Neural progenitor cell (in vitro differentiated cells): ENCODE results near the gene UNC119B. TPM values are rescaled to one million over a fixed set of nuclear protein-coding genes. Genes with fewer than 3 reads are reported as not detected.
A peak's percentile ranks its signal among the peaks of the same experiment; 100 is the strongest.

Experiments
- DNase-seq: peaks from one replicate; pipeline ENCODE4 v3.0.0-alpha.2; 2016; ENCODE audit warnings: low spot score
- H2AFZ ChIP-seq: fragments of 200-600 bp; sonication (generic); replicated peaks from 2 replicates; pipeline ENCODE4 v1.6.1; 2016; ENCODE audit warnings: antibody characterized with exemption
- H3F3A ChIP-seq: fragments of 200-600 bp; sonication (generic); 2 replicates; pipeline ENCODE4 v1.6.1; 2016; ENCODE audit warnings: antibody characterized with exemption, low read depth
- H3K27ac ChIP-seq: fragments of 200-600 bp; sonication (generic); 2 replicates; pipeline ENCODE4 v1.5.1; 2016; ENCODE audit warnings: mild to moderate bottlenecking
- H3K27me3 ChIP-seq: fragments of 200-600 bp; sonication (generic); 2 replicates; pipeline ENCODE4 v1.6.1; 2016; ENCODE audit warnings: mild to moderate bottlenecking, moderate library complexity
- H3K36me3 ChIP-seq: fragments of 200-600 bp; sonication (generic); 2 replicates; pipeline ENCODE4 v1.5.1; 2016
- H3K4me1 ChIP-seq: fragments of 200-600 bp; sonication (generic); 2 replicates; pipeline ENCODE4 v1.6.1; 2016; ENCODE audit warnings: mixed run types
- H3K4me2 ChIP-seq: fragments of 200-600 bp; sonication (generic); 2 replicates; pipeline ENCODE4 v1.6.1; 2016
- H3K4me3 ChIP-seq: fragments of 200-600 bp; sonication (generic); 2 replicates; pipeline ENCODE4 v1.5.1; 2016
- H3K79me2 ChIP-seq: fragments of 200-600 bp; sonication (generic); 2 replicates; pipeline ENCODE4 v1.6.1; 2016; ENCODE audit warnings: low read depth
- H3K9ac ChIP-seq: fragments of 200-600 bp; sonication (generic); 2 replicates; pipeline ENCODE4 v1.6.1; 2016
- H3K9me3 ChIP-seq: fragments of 200-600 bp; sonication (generic); 2 replicates; pipeline ENCODE4 v1.5.1; 2016; ENCODE audit warnings: low read depth
- H4K20me1 ChIP-seq: fragments of 200-600 bp; sonication (generic); 2 replicates; pipeline ENCODE4 v1.6.1; 2016; ENCODE audit warnings: low read depth
- H3K27ac Mint-ChIP-seq: 3 replicates; pipeline ENCODE4 v1.8.0; 2021; ENCODE audit warnings: mixed read lengths
- H3K27me3 Mint-ChIP-seq: 2 replicates; pipeline ENCODE4 v1.8.0; 2022; ENCODE audit warnings: low read depth, mild to moderate bottlenecking, inconsistent platforms, moderate library complexity, mixed read lengths; ENCODE audit not compliant: insufficient read depth
- H3K36me3 Mint-ChIP-seq: 3 replicates; pipeline ENCODE4 v1.8.0; 2021; ENCODE audit warnings: mixed read lengths
- H3K4me1 Mint-ChIP-seq: 3 replicates; pipeline ENCODE4 v1.8.0; 2021; ENCODE audit warnings: mixed read lengths
- H3K4me3 Mint-ChIP-seq: 3 replicates; pipeline ENCODE4 v1.8.0; 2021; ENCODE audit warnings: mild to moderate bottlenecking, moderate library complexity, mixed read lengths
- H3K9me3 Mint-ChIP-seq: 3 replicates; pipeline ENCODE4 v1.8.0; 2020; ENCODE audit warnings: mixed read lengths
- CTCF ChIP-seq: fragments of 200-600 bp; sonication (generic); IDR thresholded peaks from 2 replicates; pipeline ENCODE4 v1.5.1; 2017; ENCODE audit warnings: antibody characterized with exemption, mild to moderate bottlenecking
- EZH2 ChIP-seq: fragments of 200-600 bp; sonication (generic); IDR thresholded peaks from 2 replicates; pipeline ENCODE4 v1.6.1; 2017; ENCODE audit warnings: antibody characterized with exemption, mild to moderate bottlenecking, moderate library complexity
- EZH2phosphoT487 ChIP-seq: fragments of 200-600 bp; sonication (generic); IDR thresholded peaks from 2 replicates; pipeline ENCODE4 v1.6.1; 2017; ENCODE audit warnings: antibody characterized with exemption
- total RNA-seq: library from RNA; depleted of rRNA; stranded (reverse); fragments of >200 nt; gene quantifications from 2 replicates; pipeline ENCODE4 v1.2.3, GENCODE V29; 2015; ENCODE audit warnings: low replicate concordance

Gene UNC119B
- total RNA-seq, 1 donor from 2014 or later, result 58.9 TPM

GRCh38 chr12:120734210-120734609 is 24.0 kb downstream of the UNC119B start:
- H3K9me3 Mint-ChIP-seq, result peaks cover 2% of the 10 kb centered on the region
- DNase-seq, result no peak
- Histone ChIP-seq H2AFZ (no peak overlapping the region), H3K9me3 (no peaks in the 10 kb centered on the region), H3K27me3 (no peaks in the 10 kb centered on the region), H3K27ac (no peak overlapping the region), H3K4me1 (no peaks in the 10 kb centered on the region), H3F3A (no peaks in the 10 kb centered on the region), H3K4me2 (no peak overlapping the region), H4K20me1 (no peaks in the 10 kb centered on the region), H3K9ac (no peak overlapping the region), H3K36me3 (no peaks in the 10 kb centered on the region), H3K4me3 (no peak overlapping the region), H3K79me2 (no peaks in the 10 kb centered on the region)
- no peaks in the 10 kb centered on the region for H3K4me1 Mint-ChIP-seq
- H3K4me3 Mint-ChIP-seq, result no peak overlapping the region
- H3K27ac Mint-ChIP-seq, result peak overlapping the region; percentile 53
- H3K27me3 Mint-ChIP-seq, result peaks cover 8% of the 10 kb centered on the region
- no peak for TF ChIP-seq EZH2phosphoT487
- peaks cover 12% of the 10 kb centered on the region for H3K36me3 Mint-ChIP-seq

GRCh38 chr12:120735181-120735580 is 24.9 kb downstream of the UNC119B start:
- no peak overlapping the region for H3K27ac ChIP-seq
- H3K4me1 Mint-ChIP-seq, result no peaks in the 10 kb centered on the region
- H3K9ac ChIP-seq, result no peak overlapping the region
- H3K9me3 Mint-ChIP-seq, result peaks cover 2% of the 10 kb centered on the region
- no peaks in the 10 kb centered on the region for H3K9me3 ChIP-seq
- no peaks in the 10 kb centered on the region for H4K20me1 ChIP-seq
- H3F3A ChIP-seq, result no peaks in the 10 kb centered on the region
- no peak overlapping the region for H3K27ac Mint-ChIP-seq
- peaks cover 8% of the 10 kb centered on the region for H3K27me3 Mint-ChIP-seq
- no peak for TF ChIP-seq CTCF
- H3K36me3 Mint-ChIP-seq, result peaks cover 9% of the 10 kb centered on the region
- no peaks in the 10 kb centered on the region for H3K79me2 ChIP-seq
- H3K27me3 ChIP-seq, result no peaks in the 10 kb centered on the region
- H3K4me3 Mint-ChIP-seq, result no peak overlapping the region
- DNase-seq, result no peak
- no peak overlapping the region for H2AFZ ChIP-seq
- H3K4me3 ChIP-seq, result no peak overlapping the region
- H3K4me2 ChIP-seq, result no peak overlapping the region
- H3K4me1 ChIP-seq, result no peaks in the 10 kb centered on the region
- H3K36me3 ChIP-seq, result no peaks in the 10 kb centered on the region

GRCh38 chr12:120736404-120737331 is 26.4 kb downstream of the UNC119B start:
- Histone ChIP-seq H2AFZ (no peak overlapping the region), H3K27me3 (no peaks in the 10 kb centered on the region), H3F3A (no peaks in the 10 kb centered on the region), H3K36me3 (no peaks in the 10 kb centered on the region), H3K4me3 (no peak overlapping the region), H3K79me2 (no peaks in the 10 kb centered on the region), H3K9me3 (no peaks in the 10 kb centered on the region), H3K27ac (no peak overlapping the region), H3K4me2 (no peak overlapping the region), H3K4me1 (no peaks in the 10 kb centered on the region), H3K9ac (no peak overlapping the region), H4K20me1 (no peaks in the 10 kb centered on the region)
- Mint-ChIP-seq H3K4me3 (no peak overlapping the region), H3K27ac (peak overlapping the region; percentile 54), H3K27me3 (peaks cover 8% of the 10 kb centered on the region), H3K36me3 (peaks cover 5% of the 10 kb centered on the region), H3K9me3 (peaks cover 2% of the 10 kb centered on the region), H3K4me1 (no peaks in the 10 kb centered on the region)
- no peak for TF ChIP-seq EZH2
- TF ChIP-seq EZH2phosphoT487, result no peak
- TF ChIP-seq CTCF, result no peak
- no peak for DNase-seq
